GM21576 (cell line): ENCODE measurements around the gene DHDH.

Experiments used
- ATAC-seq: cut with Tn5 transposase; IDR thresholded peaks from one replicate; pipeline ENCODE4 v1.9.1; 2021; ENCODE audit warnings: mild to moderate bottlenecking, moderate library complexity; ENCODE audit not compliant: unreplicated experiment

Gene DHDH

DNA sequence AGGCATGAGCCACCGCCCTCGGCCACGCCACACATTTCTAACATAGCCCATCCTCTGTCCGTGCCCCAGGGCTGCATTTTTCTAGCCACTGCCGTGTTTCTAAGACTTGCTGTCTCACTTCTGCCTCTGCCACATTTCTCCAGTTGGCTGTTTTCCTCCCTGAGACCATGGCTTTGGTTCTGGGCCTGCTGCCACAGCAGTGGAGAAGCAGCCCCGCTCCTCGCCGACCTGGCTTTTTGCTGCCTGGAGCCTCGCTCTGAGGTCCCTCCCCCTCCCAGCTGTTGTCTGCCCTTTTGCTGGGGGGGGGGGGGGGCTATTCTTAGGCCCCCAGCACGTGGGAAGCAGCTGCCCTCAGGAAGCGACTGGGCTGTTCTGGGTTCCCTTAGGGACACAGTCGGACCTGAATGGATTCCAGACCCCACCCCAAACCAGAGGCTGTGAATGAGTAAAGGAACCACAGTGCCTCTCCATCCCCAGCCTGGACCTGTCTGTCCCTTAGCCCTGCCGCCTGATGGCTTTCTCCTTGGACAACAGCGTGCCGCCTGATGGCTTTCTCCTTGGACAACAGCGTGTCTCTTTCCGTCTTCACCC lies 56.3 kb downstream of the DHDH start:
- no peak for ATAC-seq

DNA sequence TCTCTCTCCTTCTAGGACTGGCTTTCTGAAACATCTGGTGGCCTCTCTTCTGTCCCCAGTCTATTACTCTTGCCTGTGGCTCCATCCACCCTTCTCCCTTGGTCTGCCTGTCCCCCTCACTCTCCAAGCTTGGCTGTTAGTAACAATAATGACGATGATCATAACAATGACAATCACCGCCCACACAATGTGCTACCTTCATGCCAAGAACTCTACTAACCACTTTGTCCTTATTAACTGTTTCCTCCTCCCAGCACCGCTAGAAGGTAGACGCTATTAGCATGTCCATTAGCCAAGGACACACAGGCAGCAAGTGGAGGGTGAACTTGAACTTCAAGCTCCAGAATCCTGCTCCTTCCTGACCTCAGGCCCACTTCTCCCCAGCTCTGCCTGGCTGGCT lies 56.9 kb downstream of the DHDH start:
- ATAC-seq: no peak

DNA sequence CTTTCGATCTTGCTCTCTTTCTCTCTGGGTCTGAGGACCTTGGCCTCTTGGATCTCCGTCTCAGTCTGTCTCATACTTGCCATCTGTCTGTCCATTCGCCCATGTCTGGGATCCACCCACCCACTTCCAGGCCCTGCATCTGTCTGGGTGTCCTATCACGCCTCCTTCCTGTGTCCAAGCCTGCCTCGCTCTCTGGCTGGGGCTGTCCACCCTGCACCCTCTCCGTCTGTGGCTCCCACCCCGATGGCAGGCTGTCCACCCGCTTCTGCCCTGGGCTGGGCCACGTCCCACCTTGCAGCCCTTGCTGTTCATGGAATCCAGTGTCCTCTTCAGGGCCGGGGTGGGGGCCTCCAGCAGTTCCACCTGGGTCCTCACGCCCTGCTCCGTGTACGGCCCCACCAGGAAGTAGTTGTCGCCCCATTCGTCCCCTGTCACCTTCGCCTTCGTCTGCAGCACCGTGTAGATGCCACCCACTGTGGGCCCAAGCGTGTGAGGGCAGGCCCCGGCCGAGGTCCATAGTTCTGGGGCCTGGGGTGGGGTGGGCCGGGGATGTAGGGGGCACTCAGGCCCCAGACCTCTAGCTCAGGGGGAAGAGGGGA lies 57.6 kb downstream of the DHDH start:
- no peak for ATAC-seq

DNA sequence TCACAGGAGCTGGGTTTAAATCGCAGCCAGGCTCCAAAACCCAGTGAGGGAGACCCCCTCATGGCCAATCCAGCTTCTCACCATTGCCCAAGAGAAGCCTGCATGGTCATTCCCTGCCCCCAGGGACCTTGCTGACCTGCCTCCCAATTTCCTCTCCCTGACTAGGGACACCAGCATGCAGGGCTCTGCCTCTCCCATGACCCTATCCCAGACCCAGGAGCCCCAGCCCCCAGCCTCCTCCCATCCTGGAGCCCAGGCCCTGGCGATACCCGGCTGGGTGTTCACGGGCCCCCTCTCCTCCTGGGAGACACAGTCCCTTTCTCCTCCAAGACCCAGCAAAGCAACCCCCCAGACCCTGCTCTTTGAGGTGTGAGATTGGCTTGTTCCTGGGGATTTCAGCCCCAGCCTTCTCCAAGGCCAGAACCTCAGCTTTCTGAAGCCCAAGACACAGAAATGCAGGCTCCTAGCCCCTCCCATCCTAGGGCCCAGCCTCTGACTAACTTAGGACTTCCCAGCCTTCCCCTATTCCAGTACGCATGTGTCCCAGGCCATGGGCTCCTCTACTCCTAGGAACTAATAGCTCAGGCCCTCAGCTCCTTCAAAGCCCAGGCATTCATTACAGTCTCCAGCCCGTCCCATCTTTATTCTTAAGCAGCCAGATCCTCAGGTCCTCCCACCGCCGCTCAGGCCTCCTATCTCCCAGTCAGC lies 58.5 kb downstream of the DHDH start:
- ATAC-seq: no peak

DNA sequence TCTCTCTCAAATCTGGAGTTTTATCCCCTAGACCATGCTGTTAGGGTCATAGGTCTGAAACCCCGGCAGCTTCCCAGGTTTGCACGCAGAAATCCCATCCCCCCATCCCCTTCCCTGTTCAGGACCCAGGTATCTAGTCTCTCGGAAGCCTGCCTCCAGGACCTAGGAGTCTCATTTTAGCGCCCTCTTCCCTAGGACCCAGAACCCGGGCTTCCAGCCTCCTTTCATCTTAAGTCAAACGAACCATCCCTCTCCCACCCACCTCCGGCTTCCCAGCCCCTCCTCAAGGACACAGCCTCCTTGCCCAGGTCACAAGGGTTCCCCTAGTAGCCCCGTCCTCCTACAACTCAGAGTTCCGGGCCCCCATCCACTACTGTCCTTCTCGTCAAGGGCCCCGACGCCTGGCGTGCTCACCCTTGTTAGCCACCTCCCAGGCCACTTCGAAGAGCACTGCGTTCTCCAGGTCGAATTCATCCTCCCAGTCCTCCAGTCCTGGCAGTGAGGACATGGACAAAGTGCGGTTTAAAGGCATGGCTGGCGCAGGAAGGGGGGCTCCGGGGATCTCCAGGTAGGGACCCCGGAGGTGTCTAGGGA lies 59.2 kb downstream of the DHDH start:
- peak; percentile 6 for ATAC-seq

DNA sequence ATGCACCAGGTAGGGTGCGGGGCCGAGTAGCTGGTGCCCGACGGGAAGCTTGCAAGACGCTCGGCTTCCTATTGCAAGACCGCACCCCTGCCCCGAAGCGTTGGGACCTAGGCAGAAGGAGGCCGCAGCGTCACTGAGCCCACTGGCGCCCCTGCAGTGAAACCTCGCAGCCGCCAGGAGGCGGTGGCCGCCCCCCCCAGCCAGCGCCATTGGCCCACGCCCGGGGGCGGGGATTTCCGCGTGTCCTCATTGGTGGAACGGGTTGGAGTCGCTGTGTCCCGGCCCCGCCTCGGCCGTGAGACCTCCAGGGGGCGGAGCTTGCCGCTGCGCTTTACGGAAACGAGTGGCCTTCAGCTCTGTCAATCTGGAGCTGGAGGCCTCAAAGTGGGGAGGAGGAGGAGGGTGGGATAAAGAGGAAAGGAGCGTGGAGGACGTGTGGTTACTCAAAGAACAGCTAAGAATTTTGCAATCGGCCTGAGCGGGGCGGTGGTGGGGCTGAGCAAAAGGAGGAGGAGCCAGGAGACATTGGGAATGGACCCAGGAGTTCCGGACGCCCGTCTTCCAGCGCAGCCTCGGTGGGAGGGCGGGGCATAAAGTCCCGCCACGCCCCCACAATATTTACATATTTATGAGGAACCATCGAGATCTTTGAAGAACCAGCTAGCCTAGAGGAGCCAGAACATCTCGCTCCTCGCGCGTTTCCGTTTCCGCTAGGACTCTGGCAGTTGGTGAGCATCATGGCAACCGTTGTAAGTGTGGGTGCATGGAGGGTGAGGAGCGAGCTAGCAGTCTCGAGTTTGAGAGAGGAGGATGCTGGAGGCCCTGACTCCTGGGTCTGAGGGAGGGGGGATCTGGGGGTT lies 59.9 kb downstream of the DHDH start, which contains the start of the genes GYS1 and RUVBL2:
GYS1 (minus strand) TSS at position 135 of the 860 bp plus-strand sequence. CDS start 197 bp downstream, outside the sequence.
RUVBL2 (plus strand) TSS at position 713 of the 860 bp plus-strand sequence; CDS start at position 738, 25 bp downstream.
- ATAC-seq: peak; percentile 87

DNA sequence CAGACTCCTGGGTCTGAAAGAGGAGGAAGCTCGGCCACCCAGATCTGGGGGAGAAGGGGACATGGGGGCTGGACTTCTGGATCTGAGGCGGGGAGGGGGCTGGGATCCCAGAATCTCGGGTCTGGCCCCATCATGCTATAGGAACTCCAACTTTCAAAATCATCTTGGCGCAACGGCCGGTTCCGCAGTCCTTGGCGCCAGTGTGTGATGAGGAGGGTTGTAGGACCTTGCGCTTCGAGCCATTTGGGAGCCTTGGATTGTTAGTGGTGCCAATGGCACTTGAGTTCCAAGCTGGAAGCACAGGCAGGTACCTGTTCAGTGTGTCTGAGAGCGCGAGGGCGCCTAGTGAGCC lies 60.5 kb downstream of the DHDH start:
- ATAC-seq: no peak
